ENCODE data around the gene CCDC90B. TPM values are rescaled to one million over a fixed set of nuclear protein-coding genes. Genes with fewer than 3 reads are reported as not detected.
"Not testable (repeated sequence)": the region's sequence is repeated elsewhere in the genome, so short reads cannot be mapped to it uniquely, and the experiment has no call there.

Gene CCDC90B, protein sequence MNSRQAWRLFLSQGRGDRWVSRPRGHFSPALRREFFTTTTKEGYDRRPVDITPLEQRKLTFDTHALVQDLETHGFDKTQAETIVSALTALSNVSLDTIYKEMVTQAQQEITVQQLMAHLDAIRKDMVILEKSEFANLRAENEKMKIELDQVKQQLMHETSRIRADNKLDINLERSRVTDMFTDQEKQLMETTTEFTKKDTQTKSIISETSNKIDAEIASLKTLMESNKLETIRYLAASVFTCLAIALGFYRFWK
- 97.2 and 105 TPM in 2 replicates for total RNA-seq (2014; rRNA removed; shearing (Covaris generic))
- 90.9 and 109 TPM in 2 replicates for polyA plus RNA-seq (2015; cell fraction: cytosol; rRNA removed)
- 57.4 and 64.8 TPM in 2 replicates for polyA plus RNA-seq (2015; cell fraction: nucleus; rRNA removed)

DNA sequence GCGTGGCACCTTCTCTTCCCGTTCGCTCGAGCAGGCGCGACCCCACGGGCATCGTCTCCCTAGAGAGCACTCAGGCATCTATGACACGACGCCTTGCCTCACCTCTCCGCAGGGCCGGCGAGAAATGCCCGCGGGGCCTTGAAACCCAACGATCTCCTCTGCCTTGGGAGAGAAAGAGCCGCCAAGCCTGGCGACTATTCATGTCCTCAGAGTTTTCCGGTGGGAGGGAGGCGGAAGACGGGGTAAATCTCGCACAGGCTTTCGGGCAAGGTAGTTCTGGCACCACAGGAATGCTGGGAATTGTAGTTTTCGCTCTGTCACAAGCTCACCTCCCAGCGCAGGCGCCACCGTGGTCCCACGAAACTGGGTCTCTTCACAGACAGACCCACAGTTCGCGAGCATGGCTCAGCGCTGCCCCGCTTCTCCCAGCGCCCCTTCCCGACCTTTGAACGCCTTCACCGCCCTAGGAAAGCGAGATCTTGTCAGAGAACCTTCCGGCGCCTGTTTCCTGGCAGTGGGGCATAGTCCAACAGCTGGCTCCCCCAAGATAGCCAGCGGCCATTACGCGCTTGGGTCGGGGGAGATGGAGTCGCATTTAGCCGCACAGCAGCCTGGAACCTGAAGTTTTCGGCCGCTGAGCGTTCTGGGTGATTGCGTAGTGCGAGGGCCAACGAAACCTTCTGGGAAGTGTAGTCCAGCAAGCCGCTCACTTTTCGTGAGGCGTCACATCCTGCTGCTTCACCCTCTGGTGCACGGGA lies at the start of gene CCDC90B:
TSS of gene CCDC90B (minus strand) at position 597 of the 758 bp plus-strand sequence. CDS start at position 202, 395 bp downstream.
- peak; percentile 97 for DNase-seq (ENCODE audit: low read depth)

DNA sequence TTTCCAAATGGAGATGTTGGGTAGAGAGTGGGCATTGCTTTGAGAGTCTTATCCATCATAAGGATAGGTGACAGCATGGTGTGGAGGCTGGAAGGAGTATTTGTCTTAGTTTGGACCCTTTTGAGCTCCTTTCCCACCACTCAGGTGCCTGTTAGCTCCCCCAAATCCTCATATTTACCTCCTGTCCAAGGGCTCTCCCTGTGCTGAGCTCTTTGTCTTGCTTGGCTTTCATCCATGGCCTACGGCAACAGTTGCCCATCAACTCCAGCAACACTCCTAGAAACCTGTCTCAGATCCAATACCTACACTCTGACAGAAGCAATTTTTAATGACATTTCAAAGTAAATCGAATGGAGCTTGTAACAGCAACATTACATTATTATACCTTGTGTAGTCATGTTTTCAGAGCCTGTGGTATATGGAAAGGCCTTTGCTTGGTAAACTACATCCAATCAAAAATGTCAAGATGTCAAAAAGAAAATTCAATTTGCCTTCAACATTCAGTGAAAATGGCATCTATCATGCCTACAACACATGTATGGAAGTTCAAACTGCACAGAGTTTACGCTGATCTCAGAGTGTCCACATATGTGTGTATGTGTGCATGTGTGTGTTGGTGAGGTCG lies 49.4 kb upstream of the CCDC90B start:
- no peak for DNase-seq (ENCODE audit: low read depth)

DNA sequence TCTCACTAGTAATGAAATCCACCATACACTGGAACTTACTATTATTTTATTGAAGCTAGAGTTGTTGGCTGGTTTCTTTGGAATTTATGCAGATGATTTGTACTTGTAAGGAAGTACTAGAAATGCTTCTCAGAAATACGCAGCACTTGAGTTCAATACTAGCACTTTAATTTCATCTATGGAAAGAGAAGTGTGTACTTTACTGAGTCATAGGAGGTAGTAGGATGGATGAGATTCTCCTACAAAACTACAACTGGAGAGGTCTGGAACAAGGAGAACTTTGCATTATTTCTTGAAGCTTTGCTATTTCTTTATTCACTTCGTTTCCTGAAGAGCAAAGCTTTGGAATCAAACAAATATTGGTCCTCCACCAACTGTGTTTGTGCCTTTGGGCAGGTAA lies 44.1 kb upstream of the CCDC90B start:
- DNase-seq (ENCODE audit: low read depth): no peak

DNA sequence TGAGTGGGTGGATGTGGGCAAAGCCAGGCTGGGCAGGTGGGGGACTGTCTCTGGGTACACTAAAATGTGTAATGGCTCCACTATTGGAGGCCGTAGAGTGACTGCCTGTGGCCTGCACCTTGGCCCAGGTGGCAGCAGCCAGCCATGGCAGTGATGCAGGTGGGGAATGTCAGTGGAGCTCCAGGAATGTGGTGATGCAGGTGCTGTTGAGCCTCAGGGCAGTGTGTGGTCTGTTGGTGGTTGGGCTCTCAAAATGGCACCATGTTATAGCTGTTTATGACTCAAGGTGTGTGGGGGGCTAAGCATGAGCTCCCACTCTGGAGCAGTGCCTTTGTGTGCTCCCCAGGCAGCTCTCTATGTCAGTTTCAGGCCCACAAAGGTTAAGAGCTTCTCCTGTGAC lies 40.2 kb upstream of the CCDC90B start:
- no peak for DNase-seq (ENCODE audit: low read depth)

DNA sequence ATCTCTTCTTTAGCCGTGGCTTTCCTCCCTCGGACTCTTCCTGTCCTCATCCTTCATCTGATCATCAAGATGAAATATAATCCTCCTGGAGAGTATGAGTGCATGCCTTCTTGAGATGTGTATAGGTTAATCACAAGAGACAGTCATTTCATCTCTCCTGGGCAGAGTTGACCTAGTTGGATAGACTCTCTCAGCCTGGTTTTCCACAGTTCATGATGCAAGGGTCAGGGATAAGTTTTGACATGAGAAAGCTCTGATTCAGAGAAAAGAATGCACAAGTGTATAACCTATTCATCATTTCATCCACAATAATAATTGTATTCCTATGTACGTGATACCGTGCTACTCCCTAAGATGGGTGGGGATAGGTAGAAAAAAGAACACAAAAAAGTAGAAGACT lies 33.2 kb upstream of the CCDC90B start:
- DNase-seq (ENCODE audit: low read depth): no peak

DNA sequence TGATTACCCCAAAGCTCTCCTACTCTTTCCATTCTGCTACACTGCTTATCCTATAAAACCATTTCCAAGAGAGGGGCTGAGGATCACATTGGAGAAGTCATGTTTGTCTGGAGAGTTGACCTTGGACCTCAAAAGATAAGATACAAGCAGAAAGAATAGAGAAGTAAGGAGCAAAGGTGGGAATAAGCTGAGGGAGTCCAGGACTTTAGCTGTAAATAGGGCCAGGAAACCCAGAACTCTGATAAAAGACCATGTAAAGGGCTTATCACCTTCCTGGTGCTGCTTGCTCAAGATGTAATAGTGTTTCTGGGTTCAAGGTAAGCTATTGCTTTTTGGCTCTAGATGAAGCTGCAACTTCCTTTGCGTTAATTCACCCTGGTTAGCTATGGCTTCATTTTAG lies 32.8 kb upstream of the CCDC90B start:
- DNase-seq (ENCODE audit: low read depth): no peak

DNA sequence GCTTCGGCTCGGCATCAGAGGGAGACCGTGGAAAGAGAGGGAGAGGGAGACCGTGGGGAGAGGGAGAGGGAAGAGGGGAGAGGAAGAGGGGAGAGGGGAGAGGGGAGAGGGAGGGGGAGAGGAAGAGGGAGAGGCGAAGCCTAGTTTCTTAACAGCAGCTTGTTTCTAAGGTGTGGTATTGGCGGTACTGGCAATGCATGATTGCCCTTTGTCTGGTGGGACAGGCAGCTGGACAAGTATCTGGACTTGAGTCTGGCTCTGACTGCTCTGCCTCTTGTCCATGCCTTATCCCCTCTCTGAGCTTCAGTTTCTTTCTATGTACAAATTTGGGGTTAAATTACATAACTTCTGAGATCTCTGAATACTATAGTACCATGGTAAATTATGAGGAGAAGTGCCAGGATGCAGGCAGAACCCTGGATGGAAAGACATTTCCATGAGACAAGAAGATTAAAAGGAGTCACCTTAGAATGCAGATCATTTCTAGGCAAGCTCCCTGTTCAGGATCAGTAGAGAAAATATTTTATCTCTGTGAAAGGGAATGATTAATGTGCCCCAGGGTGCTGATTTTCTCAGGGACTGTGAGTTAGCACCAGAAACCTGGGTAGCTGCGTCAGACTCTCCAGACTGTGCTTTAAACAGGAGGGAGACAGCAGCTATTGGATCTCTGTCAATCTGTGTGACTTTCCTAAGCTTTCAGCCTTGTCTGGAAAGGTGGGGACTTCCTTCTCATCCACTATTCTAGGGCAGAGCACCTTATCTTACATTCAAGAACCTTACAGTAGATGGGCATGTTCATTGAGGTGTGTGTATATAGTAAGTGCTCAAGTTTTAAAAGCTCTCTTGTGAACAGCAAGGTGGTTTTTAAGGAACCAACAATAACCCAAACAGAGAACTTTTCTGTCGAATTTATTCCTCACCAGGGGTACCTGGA lies 31.9 kb upstream of the CCDC90B start:
- no peak for DNase-seq (ENCODE audit: low read depth)

DNA sequence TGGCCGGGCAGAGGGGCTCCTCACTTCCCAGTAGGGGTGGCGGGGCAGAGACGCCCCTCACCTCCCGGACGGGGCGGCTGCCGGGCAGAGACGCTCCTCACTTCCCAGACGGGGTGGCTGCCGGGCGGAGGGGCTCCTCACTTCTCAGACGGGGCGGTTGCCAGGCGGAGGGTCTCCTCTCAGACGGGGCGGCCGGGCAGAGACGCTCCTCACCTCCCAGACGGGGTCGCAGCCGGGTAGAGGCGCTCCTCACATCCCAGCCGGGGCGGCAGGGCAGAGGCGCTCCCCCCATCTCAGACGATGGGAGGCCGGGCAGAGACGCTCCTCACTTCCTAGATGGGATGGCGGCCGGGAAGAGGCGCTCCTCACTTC lies 30.7 kb upstream of the CCDC90B start:
- DNase-seq (ENCODE audit: low read depth): not testable (repeated sequence)

DNA sequence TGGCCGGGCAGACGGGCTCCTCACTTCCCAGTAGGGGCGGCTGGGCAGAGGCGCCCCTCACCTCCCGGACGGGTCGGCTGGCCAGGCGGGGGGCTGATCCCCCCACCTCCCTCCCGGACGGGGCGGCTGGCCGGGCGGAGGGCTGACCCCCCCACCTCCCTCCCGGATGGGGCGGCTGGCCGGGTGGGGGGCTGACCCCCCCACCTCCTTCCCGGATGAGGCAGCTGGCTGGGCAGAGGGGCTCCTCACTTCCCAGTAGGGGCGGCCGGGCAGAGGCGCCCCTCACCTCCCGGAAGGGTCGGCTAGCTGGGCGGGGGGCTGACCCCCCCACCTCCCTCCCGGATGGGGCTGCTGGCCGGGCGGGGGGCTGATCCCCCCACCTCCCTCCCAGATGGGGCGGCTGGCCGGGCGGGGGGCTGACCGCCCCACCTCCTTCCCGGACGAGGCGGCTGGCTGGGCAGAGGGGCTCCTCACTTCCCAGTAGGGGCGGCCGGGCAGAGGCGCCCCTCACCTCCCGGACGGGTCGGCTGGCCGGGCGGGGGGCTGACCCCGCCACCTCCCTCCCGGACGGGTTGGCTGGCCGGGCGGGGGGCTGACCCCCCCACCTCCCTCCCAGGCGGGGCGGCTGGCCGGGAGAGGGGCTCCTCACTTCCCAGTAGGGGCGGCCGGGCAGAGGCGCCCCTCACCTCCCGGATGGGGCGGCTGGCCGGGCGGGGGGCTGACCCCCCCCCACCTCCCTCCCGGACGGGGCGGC lies 30.2 kb upstream of the CCDC90B start:
- not testable (repeated sequence) for DNase-seq (ENCODE audit: low read depth)

DNA sequence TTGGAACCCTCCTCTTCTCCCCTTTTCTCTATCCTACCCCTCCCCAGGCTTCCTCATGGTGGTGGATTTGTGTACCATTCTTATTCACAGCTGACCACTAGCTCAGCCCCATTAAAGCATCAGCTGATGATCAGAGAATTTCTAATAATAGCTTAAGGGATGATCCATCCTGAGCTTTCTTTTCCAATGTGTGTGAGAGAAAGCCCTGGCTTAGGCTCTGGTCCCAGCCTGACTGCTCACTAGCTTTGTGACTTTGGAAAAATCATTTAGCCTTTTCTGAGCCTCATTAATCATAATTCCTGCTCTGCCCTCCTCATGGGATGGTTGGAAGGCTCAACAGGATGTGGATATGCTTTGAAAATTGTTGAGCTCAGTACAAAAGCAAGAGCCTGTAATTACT lies 26.3 kb upstream of the CCDC90B start:
- no peak for DNase-seq (ENCODE audit: low read depth)

DNA sequence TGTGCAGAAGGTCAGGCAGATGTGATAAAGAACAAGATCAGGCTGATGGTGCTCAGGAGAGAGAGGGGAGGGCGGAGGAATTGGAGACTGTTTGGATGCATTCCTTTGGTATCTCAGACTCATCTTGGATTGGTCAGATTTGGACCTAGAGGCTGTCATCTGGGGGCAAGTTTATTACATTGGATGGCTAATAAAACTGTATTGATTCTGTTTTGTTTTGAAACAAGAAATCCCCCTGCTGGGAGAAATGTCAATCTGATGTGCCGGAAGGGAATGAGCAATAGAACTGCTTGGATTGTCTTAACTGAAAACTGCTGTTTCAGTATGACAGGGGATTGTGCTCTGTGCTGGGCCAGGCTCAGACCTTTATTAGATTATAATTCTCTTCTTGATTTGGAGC lies 25.5 kb upstream of the CCDC90B start:
- DNase-seq (ENCODE audit: low read depth): no peak

DNA sequence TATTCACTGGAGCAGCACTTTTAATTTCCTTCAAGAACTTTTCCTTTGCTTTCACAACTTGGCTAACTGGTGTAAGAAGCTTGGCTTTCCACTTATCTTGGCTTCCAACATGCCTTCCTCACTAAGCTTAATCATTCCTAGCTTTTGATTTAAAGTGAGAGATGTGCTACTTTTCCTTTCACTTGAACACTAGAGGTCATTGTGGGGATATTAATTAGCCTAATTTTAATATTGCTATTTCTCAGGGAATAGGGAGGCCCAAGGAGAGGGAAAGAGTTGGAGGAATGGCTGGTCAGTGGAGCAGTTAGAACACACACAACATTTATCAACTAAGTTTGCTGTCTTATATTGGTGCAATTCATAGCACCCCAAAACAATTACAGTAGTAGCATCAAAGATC lies 24.6 kb upstream of the CCDC90B start:
- DNase-seq (ENCODE audit: low read depth): no peak

DNA sequence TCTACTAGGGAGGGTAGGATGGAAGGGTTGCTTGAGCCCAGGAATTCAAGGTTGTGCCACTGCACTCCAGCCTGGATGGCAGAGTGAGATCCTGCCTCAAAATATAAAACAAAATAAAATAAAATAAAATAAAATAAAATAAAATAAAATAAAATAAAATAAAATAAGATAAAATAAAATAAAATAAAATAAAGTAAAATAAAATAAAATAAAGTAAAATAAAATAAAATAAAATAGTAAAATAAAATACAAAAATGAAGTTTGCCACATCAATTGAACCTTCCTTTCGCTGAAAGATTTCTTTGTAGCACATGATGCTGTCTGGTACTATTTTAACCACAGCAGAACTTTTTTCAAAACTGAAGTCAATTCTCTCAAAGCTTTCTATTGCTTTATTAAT lies 22.4 kb upstream of the CCDC90B start:
- not testable (repeated sequence) for DNase-seq (ENCODE audit: low read depth)

DNA sequence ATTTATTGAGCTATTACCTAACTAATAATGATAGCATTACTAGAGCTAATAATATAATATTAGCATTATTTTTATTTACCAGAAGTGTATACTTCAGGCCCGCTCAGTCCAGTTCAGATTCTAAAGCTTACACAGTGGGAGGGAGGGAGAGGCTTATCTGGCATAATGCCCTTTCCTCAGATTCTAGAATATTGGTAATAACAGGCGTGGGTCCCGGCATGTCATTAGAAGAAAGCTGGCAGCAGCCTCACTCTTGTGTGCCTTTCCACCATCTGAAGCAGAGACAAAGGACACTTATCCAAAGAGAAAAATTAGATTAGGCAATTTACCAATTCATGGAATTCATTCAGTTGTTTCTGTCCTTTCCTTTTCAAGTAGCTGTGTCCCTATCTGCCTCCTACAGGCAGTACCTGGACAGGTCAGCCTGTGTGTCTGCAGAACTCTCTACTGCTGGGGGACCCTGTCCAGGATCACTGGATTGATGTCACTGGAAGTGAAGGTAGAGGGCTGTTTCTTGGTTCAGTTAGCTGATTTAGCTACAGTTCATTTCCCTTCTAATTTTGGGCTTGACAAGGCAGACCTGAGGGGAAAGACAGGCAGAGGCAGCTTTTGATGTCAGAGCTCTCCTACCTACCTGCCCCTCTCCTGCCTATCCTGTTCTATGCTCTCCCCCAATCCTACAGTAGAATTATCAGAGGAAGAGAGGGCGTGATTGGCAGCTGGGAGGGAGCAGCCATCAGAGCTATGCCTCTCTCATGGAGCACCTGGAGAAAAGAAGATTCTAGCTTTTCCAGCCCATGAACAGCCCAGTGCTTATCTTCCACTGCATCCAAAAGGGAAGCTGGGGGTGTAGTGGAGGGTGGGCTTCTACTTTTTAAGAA lies 20.3 kb upstream of the CCDC90B start:
- no peak for DNase-seq (ENCODE audit: low read depth)

DNA sequence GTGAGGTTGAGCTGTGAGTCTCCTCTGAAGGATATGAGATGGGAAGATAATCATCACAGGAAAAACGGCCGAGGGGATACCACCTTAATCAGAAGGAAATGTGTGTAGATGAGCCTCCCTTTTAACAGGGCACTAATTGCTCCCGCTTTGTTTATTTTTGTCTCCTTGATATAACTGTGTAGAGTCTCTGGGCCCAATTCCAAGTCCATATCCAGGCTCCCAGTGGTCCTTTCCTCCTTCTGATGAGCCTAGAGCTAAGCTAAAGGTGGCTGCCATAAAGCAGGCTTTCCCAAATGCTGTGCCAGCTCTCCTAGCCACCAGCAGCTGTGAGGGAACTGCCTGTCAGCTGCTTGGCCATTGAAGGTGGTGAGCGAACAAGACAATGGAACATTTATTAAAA lies 17.1 kb upstream of the CCDC90B start:
- DNase-seq (ENCODE audit: low read depth): no peak

DNA sequence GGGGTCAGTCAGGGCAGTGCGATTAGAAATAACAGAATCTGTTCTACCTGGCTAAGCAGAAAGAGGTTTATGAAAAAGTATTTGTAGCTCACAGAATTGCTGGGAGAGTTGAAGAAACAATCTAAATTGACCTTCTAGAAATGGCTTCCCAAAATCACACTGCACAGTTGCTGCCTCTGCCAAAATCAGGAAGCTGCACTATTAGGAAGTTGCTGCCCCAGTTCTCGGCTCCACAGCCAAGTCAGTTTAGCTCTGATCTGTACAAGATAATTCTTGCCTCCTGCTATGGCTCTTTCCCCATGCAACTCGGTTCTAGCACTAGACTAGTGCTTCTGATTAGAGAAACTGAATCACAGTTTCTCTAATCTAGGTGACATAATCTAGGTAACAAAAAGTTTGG lies 16.0 kb upstream of the CCDC90B start:
- DNase-seq (ENCODE audit: low read depth): no peak

DNA sequence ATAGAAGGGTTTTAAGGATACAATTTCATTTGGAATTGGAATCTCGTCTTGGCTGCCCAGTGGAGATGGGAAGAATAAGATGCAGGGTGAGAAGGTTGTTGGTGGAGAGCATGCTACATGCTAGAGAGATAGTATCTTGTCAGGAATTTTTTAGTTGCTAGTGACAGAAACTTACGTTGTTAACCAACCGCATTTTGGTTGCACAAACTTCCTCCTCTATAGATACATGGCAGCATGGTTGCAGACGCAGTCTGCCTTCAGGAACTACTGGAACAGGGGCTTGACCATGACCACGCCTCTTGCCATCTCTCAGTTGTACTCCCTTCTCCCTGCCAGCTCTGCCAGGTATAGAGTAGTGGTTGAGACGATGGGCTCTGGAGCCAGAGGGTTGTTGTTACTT lies 13.5 kb upstream of the CCDC90B start:
- DNase-seq (ENCODE audit: low read depth): no peak

DNA sequence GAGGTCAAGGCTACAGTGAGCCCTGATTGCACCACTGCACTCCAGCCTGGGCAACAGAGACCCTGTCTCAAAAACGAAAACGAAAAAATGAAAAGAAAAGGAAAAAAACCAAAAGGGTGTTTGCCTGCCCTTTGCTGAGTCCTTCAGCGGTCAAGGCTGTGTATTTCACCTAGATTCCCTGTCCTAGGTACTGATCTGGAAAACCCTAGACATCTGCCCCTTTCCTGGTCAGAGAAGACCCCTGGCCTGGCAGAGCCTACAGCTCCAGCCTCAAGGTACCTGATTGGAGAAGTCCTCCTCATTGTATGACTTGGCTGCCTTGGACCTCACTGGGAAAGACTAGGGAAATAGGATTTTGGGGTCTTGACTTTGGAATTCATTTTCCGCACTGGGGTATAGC lies 8.0 kb upstream of the CCDC90B start:
- no peak for DNase-seq (ENCODE audit: low read depth)

DNA sequence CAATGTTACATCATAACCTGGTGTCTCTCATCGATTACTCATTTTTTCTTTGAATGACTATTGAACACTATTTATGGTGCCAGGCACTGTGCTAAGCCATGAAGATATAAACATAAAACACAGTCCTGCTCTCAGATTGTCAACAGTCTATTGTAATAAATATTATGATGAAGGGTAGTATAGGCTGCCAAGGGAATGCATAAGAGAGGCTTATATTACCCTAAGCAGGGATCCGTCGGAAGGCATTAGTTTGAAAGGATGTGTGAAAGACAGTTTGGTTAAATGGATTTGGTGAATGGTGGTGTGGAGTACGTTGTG lies 7.2 kb upstream of the CCDC90B start:
- no peak for DNase-seq (ENCODE audit: low read depth)
